C4-2B (cell line): ENCODE results near the gene AGAP1.

Source experiments
- CTCF ChIP-seq: fragments of 450-650 bp; conservative IDR thresholded peaks from 2 replicates; pipeline ENCODE4 v1.5.1; 2017; ENCODE audit warnings: mild to moderate bottlenecking
- ZFX ChIP-seq: fragments of 450-650 bp; IDR thresholded peaks from 2 replicates; pipeline ENCODE4 v1.6.1; 2017

- TF ChIP-seq CTCF (no peak), ZFX (no peak)
Measured at GRCh38 chr2:235949567-235950472, 456.0 kb downstream of the AGAP1 start.
